ENCODE data around the gene PGPEP1.

PGPEP1 gene

GRCh38 chr19:18304458-18305310 lies 35.7 kb upstream of the PGPEP1 start:
- peaks cover 64% of the 10 kb centered on the region for H3K4me1 Mint-ChIP-seq
- H3K4me3 Mint-ChIP-seq: peak overlapping the region; percentile 85 to 92
- DNase-seq (peak; percentile 86 to 91), ATAC-seq (peak; percentile 84)
- H3K27ac Mint-ChIP-seq: peak overlapping the region; percentile 92 to 96
- no peaks in the 10 kb centered on the region for H3K27me3 Mint-ChIP-seq
- peaks cover 0 to 7% of the 10 kb centered on the region in 2 donors for H3K9me3 Mint-ChIP-seq

- DNase-seq (no peak), ATAC-seq (no peak)
- peak overlapping the region; percentile 85 to 92 for H3K4me3 Mint-ChIP-seq
- H3K27me3 Mint-ChIP-seq: no peaks in the 10 kb centered on the region
- peak overlapping the region; percentile 83 to 87 for H3K27ac Mint-ChIP-seq
- H3K9me3 Mint-ChIP-seq: peaks cover 0 to 7% of the 10 kb centered on the region in 2 donors
- peaks cover 80% of the 10 kb centered on the region for H3K4me1 Mint-ChIP-seq
These were observed 34.0 kb upstream of the PGPEP1 start for GRCh38 chr19:18306209-18306887.

DNA sequence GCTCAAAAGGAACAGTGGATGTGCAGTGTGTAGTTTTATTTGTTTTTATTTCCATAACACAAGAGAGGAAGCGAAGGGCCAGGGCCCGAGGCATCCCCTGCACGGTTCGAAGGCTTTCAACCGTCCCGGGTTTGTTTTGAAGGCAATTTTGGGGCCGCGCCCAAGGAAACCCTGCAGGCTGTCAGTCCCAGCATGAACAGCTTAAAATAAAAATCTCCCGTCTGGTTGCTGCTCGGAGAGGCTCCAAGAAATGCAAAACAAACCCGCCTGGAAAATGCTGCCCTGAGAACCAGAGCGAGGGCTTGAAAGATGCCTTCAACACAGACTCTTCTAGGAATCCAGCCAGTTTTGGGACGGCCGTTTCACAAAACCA lies 33.5 kb upstream of the PGPEP1 start:
- H3K4me1 Mint-ChIP-seq: peaks cover 80% of the 10 kb centered on the region
- H3K9me3 Mint-ChIP-seq: peaks cover 0 to 7% of the 10 kb centered on the region in 2 donors
- DNase-seq: no peak
- no peak for ATAC-seq
- peak overlapping the region; percentile 85 to 92 for H3K4me3 Mint-ChIP-seq
- no peaks in the 10 kb centered on the region for H3K27me3 Mint-ChIP-seq
- peak overlapping the region; percentile 89 to 90 for H3K27ac Mint-ChIP-seq

GRCh38 chr19:18307271-18307681 lies 33.1 kb upstream of the PGPEP1 start:
- H3K4me1 Mint-ChIP-seq: peaks cover 81% of the 10 kb centered on the region
- peak overlapping the region; percentile 85 to 92 for H3K4me3 Mint-ChIP-seq
- DNase-seq: peak in 1 of 2 donors; percentile 69
- H3K27me3 Mint-ChIP-seq: no peaks in the 10 kb centered on the region
- peak; percentile 14 for ATAC-seq
- H3K27ac Mint-ChIP-seq: peak overlapping the region; percentile 89 to 90
- peaks cover 0 to 7% of the 10 kb centered on the region in 2 donors for H3K9me3 Mint-ChIP-seq

DNA sequence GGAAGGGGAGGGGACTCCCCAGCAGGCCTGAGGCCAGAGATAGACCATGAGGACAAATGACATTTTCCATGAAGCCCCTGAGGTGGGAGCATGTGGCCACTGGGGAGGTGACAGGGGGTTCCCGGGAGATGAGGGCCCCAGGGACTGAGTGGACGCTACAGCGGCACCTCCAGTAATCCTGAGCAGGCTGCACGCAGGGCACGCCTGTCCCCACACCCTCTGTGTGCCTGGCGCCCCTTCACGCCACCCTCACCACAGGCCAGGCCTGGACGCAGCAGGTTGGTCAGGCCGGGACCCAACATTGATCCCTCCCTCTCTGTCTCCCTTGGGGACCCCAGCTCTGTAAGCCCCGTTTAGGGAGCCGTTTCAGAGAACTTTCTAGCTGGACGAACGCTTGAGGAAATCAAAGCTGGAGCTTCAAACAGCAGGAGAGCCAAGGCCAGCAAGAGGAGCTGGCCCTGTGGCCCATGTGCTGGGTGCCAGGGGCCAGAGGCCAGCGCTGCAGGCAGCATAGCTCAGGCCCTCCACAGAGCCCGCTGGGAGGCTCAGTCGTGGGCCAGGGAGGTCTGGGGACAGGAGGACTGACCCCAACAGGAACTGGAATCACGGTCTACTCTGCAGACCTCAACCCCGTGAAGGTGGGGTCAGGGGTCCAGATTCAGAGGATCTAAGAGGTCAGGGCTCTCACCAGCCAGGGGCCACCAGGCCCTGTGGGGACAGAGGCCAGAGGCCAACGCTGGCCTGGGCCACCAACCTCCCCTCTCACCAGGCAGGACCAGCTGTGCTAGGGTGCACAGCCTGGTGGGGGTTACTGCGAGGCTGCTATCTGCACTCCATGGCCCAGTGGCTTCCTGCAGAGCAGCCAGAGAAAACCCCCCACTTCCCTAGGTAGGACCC lies 32.1 kb upstream of the PGPEP1 start:
- Mint-ChIP-seq H3K27me3 (no peaks in the 10 kb centered on the region), H3K4me1 (peaks cover 86% of the 10 kb centered on the region), H3K27ac (peak overlapping the region in 1 of 2 donors; percentile 61)

GRCh38 chr19:18308948-18309325 lies 31.5 kb upstream of the PGPEP1 start:
- Mint-ChIP-seq H3K4me3 (no peak overlapping the region), H3K4me1 (peaks cover 83% of the 10 kb centered on the region), H3K27me3 (no peaks in the 10 kb centered on the region), H3K9me3 (peaks cover 0 to 7% of the 10 kb centered on the region in 2 donors), H3K27ac (peak overlapping the region; percentile 80)
- DNase-seq (no peak), ATAC-seq (no peak)

More for the DNA sequence above, 32.1 kb upstream of the PGPEP1 start:
- ATAC-seq (no peak), DNase-seq (no peak)
- peaks cover 0 to 7% of the 10 kb centered on the region in 2 donors for H3K9me3 Mint-ChIP-seq
- H3K4me3 Mint-ChIP-seq: no peak overlapping the region

GRCh38 chr19:18309525-18310064 lies 30.8 kb upstream of the PGPEP1 start:
- DNase-seq (no peak), ATAC-seq (no peak)
- H3K9me3 Mint-ChIP-seq: peaks cover 0 to 7% of the 10 kb centered on the region in 2 donors
- no peaks in the 10 kb centered on the region for H3K27me3 Mint-ChIP-seq
- H3K4me3 Mint-ChIP-seq: no peak overlapping the region
- peaks cover 81% of the 10 kb centered on the region for H3K4me1 Mint-ChIP-seq
- peak overlapping the region in 1 of 2 donors; percentile 19 for H3K27ac Mint-ChIP-seq

DNA sequence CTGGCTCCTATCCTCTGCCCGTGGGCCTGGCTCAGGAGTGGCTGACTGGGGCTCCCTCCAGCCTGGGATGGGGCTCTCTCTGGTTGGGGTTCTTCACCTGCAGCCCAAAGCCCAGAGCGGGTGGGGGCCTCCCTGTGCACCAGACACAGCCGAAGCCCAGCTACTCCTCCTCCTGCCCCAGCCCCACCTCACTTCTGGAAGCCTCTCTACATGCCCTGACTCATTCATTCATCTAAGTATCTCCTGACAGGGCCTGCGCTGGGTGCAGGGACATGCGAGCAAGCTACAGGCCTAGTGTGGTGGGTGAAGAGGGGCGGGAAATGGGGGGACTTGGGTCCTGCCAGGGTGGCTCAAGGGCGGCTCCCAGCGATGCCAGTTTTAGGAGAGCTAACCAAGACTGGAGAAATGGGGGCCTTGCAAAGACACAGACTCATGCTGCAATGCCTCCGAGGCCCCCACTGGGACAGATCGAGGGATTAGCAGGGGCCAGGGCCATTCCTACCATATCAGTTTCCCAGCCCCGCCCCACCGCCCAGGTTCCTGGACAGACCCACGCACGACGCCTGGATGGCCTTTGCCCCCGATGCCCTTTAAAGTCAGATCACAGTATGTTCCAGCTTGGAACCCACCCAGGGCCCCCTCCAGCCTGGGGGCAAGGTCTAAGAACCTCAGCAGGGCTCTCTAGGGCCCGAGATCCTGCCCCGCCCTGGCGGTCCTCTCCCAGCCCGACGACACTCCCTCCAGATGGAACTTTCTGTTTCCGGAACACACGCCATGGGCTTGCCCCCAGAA lies 30.1 kb upstream of the PGPEP1 start:
- DNase-seq (no peak), ATAC-seq (no peak)
- Mint-ChIP-seq H3K27ac (peak overlapping the region; percentile 54 to 85), H3K4me1 (peaks cover 79% of the 10 kb centered on the region), H3K27me3 (no peaks in the 10 kb centered on the region), H3K4me3 (peak overlapping the region in 1 of 2 donors; percentile 26), H3K9me3 (peaks cover 0 to 7% of the 10 kb centered on the region in 2 donors)

GRCh38 chr19:18310966-18311365 lies 29.4 kb upstream of the PGPEP1 start:
- Mint-ChIP-seq H3K27ac (peak overlapping the region; percentile 27 to 54), H3K4me1 (peaks cover 79% of the 10 kb centered on the region), H3K4me3 (no peak overlapping the region), H3K27me3 (no peaks in the 10 kb centered on the region), H3K9me3 (peaks cover 0 to 7% of the 10 kb centered on the region in 2 donors)
- DNase-seq (no peak), ATAC-seq (no peak)

- Mint-ChIP-seq H3K4me1 (peaks cover 79% of the 10 kb centered on the region), H3K9me3 (peaks cover 0 to 7% of the 10 kb centered on the region in 2 donors)
- no peak for ATAC-seq
These were observed 28.8 kb upstream of the PGPEP1 start for GRCh38 chr19:18311502-18312091.

DNA sequence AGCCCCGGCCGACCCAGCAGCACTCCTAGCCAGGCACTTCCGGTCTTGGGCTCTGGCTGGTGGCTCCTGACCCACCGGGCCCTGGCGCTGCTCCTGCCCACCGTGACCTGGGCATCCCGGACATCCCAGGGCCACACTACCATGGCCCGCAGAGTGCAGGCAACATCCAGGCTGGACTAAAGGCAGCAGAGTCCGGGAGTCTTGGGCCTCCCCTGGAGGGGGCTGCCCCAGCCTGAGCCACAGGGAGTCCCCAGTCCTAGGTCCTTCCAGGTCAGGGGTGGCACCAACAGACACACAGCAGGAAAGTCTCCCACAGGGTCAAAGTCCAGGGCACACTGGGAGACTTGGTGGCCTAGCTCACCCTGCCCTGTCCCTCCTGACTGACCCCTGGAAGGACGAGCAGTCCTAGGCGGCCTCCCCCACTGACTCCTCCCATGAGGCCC lies 28.3 kb upstream of the PGPEP1 start:
- Mint-ChIP-seq H3K4me1 (peaks cover 75% of the 10 kb centered on the region), H3K9me3 (peaks cover 0 to 5% of the 10 kb centered on the region in 2 donors), H3K4me3 (no peak overlapping the region), H3K27me3 (no peaks in the 10 kb centered on the region), H3K27ac (no peak overlapping the region)
- DNase-seq: no peak
- ATAC-seq: no peak

More at GRCh38 chr19:18311502-18312091, 28.8 kb upstream of the PGPEP1 start:
- Mint-ChIP-seq H3K27ac (peak overlapping the region in 1 of 2 donors; percentile 27), H3K4me3 (no peak overlapping the region), H3K27me3 (no peaks in the 10 kb centered on the region)
- DNase-seq: no peak

GRCh38 chr19:18313398-18313797 lies 27.0 kb upstream of the PGPEP1 start:
- Mint-ChIP-seq H3K27me3 (no peaks in the 10 kb centered on the region), H3K4me1 (peaks cover 75% of the 10 kb centered on the region), H3K4me3 (no peak overlapping the region), H3K27ac (no peak overlapping the region), H3K9me3 (no peaks in the 10 kb centered on the region)
- ATAC-seq (no peak), DNase-seq (no peak)

GRCh38 chr19:18317961-18318800 lies 22.2 kb upstream of the PGPEP1 start:
- peaks cover 71% of the 10 kb centered on the region for H3K4me1 Mint-ChIP-seq
- H3K27me3 Mint-ChIP-seq: no peaks in the 10 kb centered on the region
- ATAC-seq: peak; percentile 77
- H3K9me3 Mint-ChIP-seq: no peaks in the 10 kb centered on the region
- peak overlapping the region; percentile 86 to 95 for H3K27ac Mint-ChIP-seq
- DNase-seq: peak; percentile 17 to 65
- peak overlapping the region; percentile 87 to 88 for H3K4me3 Mint-ChIP-seq
